ENCODE data around the gene CXXC1.

GRCh38 chr18:50281295-50281971 lies 6.1 kb downstream of the CXXC1 start, which contains the start of gene MBD1:
- TF ChIP-seq POLR2A (IDR thresholded peaks at IDR 0.05; ENCODE audit: low read depth, low read length) (peak; percentile 95), POLR2AphosphoS5 (IDR thresholded peaks at IDR 0.05; ENCODE audit: low read depth, low read length) (peak; percentile 97), PAX5 (IDR thresholded peaks at IDR 0.05; ENCODE audit: insufficient read depth, low read length, severe bottlenecking) (peak; percentile 96), SPI1 (IDR thresholded peaks at IDR 0.05; ENCODE audit: low read depth, low read length) (peak; percentile 39), TAF1 (IDR thresholded peaks at IDR 0.05; ENCODE audit: low read depth, low read length) (peak; percentile 85), POU2F2 (IDR thresholded peaks at IDR 0.05; ENCODE audit: low read depth, low read length) (peak; percentile 82)

Measured in GM12891 (cell line).